ENCODE data around the gene FN1.

DNA sequence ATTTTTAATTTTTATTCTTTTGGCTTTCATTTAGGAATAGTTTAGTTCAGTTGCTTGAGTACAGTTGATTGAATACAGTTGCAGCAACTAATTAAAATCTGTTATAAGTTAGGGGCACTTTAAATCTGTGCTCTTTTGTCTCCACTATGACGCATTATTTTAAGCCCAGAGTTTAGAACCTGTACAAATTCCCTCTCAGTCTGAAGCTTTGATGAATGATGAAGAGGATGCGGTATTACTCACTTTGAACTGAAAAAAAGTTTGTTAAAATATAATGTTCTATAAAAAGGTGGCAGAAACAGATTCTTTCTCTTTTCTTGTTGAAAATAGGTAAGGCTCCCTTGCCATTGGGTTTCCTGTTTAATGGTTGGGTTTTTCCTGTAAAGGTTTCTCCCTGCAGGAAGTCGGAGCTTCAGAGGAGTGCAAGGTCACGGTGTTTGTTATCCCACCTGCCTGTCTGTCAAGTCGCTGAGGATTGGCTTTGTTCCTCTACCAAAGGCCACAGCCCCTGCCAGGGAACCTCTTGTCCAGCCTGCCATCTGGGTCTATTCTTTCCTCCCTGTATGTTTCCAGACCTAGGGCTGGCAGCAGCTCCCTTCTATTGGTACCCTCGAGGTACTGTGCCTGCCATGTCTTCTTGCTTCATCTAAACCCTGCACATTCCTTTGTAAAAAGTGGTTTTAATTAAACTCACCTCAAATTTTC, 43.8 kb upstream of the FN1 start:
- TF ChIP-seq EZH2 (IDR thresholded peaks at IDR 0.05) (no peak), POLR2A (IDR thresholded peaks at IDR 0.05; ENCODE audit: borderline replicate concordance, extremely low read depth, insufficient read depth, insufficient read length) (no peak), POLR2AphosphoS5 (IDR thresholded peaks at IDR 0.05; ENCODE audit: low read depth, low read length) (no peak), SRF (IDR thresholded peaks at IDR 0.05; ENCODE audit: low read depth) (no peak), SIN3A (IDR thresholded peaks at IDR 0.05; ENCODE audit: low read depth) (no peak), RAD21 (IDR thresholded peaks at IDR 0.05; ENCODE audit: low read depth) (no peak), EZH2phosphoT487 (IDR thresholded peaks at IDR 0.05; ENCODE audit: borderline replicate concordance) (no peak), ZFX (IDR thresholded peaks at IDR 0.05) (no peak)
- TF ChIP-seq, protein P1, sequence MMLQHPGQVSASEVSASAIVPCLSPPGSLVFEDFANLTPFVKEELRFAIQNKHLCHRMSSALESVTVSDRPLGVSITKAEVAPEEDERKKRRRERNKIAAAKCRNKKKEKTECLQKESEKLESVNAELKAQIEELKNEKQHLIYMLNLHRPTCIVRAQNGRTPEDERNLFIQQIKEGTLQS (IDR thresholded peaks at IDR 0.05), result no peak
- TF ChIP-seq, protein P2, sequence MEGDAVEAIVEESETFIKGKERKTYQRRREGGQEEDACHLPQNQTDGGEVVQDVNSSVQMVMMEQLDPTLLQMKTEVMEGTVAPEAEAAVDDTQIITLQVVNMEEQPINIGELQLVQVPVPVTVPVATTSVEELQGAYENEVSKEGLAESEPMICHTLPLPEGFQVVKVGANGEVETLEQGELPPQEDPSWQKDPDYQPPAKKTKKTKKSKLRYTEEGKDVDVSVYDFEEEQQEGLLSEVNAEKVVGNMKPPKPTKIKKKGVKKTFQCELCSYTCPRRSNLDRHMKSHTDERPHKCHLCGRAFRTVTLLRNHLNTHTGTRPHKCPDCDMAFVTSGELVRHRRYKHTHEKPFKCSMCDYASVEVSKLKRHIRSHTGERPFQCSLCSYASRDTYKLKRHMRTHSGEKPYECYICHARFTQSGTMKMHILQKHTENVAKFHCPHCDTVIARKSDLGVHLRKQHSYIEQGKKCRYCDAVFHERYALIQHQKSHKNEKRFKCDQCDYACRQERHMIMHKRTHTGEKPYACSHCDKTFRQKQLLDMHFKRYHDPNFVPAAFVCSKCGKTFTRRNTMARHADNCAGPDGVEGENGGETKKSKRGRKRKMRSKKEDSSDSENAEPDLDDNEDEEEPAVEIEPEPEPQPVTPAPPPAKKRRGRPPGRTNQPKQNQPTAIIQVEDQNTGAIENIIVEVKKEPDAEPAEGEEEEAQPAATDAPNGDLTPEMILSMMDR (IDR thresholded peaks at IDR 0.05 in 2 of 3, conservative IDR thresholded peaks at IDR 0.05 in 1 of 3; ENCODE audit: borderline replicate concordance in 1 of 3, insufficient read depth in 1 of 3, low read depth in 2 of 3, low read length in 2 of 3), result no peak
- TF ChIP-seq, protein P3, sequence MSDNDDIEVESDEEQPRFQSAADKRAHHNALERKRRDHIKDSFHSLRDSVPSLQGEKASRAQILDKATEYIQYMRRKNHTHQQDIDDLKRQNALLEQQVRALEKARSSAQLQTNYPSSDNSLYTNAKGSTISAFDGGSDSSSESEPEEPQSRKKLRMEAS (IDR thresholded peaks at IDR 0.05), result no peak
